ENCODE measurements around the gene MAP3K20.

GRCh38 chr2:173045181-173045580 is 30.5 kb upstream of the MAP3K20 start:
- TF ChIP-seq POLR2A (IDR thresholded peaks at IDR 0.05) (no peak), CTCF (IDR thresholded peaks at IDR 0.05 in 8 of 11, conservative IDR thresholded peaks at IDR 0.05 in 3 of 11) (no peak)
